Measurements from ENCODE around the gene RAPGEF2.
"Not testable (repeated sequence)": the region's sequence is repeated elsewhere in the genome, so short reads cannot be mapped to it uniquely, and the experiment has no call there.

Gene RAPGEF2

DNA sequence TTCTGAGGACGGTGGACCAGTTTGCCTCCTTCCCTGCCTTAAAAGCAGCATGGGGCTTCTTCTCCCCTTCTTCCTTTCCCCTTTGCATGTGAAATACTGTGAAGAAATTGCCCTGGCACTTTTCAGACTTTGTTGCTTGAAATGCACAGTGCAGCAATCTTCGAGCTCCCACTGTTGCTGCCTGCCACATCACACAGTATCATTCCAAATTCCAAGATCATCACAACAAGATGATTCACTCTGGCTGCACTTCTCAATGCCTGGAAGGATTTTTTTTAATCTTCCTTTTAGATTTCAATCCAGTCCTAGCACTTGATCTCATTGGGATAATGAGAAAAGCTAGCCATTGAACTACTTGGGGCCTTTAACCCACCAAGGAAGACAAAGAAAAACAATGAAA lies 255.3 kb downstream of the RAPGEF2 start:
- DNase-seq (ENCODE audit: low read depth in 3 of 3, low spot score in 1 of 3), result no peak

DNA sequence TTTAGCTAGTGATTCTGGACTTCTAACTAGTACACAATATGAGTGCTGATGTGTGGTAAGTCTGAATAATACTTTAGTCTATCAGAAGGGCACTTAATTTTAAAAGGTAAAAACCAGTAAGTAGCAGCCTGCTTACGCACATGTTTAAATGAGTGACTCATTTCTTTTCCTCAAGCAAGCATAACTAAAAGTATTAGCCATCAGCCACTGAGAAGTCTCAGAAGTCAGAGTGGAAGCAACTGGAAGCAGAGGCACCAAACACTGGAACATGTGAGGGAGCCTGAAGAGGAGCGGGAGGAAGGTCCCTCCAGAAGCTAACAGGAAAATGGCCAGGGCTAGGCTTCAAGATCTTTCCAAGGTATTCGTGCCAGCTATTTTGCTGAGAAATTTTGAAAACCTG lies 257.7 kb downstream of the RAPGEF2 start:
- DNase-seq (ENCODE audit: low read depth in 3 of 3, low spot score in 1 of 3), result no peak

DNA sequence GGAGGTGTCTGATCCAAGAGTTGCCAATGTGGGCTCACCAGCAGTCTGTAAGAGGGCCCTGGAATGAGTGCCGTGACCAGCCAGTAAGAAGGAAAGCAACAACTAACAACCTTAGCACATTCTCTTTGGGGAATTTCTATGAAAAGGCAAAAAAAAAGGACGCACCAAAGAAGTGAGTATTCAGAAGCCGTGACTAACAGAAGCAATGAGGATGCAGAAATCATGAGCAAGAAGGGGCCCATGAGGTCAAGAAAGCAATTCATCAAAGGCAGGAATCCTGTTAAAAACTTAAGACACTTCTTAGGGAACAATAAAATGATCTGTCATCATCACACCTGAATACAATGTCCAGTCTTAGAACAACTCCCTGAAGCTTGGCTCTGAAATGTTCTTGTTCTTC lies 260.5 kb downstream of the RAPGEF2 start:
- no peak for DNase-seq (ENCODE audit: low read depth in 3 of 3, low spot score in 1 of 3)

DNA sequence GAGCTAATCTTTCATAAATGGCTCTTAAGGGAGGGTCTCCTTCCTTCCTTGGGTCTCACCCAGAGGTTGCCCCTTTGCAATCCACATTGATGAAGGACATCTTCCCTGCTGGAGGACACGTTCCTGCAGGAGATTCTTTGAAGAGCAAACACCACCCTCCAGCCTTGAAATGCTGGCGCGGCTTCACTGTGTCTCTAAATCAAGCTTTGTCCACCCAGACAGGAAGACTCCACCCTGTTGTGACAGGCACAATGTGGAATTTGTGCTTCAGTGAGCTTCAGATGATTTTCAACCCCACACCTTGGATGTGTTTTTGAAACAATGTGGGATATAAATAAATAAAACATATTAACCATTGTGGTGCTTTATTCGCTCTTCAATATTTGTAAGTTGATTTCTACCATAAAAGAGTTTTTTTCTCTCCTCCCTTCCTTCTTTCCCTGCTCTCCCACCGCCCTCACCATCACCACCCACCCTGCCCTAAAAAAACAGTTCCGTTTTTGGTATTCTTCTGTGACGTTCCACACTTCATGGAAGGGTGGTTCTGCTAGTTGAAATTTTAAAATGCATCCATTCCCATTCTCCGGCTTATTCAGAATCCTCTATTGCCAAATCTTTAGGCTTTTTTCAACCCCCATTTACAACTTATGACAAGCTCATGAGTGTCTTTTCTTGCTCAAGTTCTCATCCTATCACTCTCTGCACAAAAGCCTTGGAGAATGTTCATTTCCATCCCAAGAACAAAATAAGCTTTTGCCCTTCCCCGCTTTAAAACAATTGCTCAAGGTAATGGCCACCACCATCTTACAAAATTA lies 264.3 kb downstream of the RAPGEF2 start:
- DNase-seq (ENCODE audit: low read depth in 3 of 3, low spot score in 1 of 3), result no peak

DNA sequence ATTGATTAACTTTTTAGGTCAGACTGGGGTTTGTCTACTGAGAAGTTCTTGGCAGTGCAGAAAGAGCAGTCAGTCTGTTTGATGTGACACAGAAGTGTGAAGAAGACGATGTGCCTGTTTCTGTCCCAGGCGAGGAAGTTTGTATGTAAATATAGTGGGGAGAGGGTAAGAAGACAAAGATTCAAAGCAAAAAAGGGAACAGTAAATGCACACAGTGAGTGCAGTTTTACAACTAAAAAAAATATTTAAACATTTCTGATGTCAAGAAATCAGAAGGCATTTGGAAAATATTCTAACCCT lies 264.9 kb downstream of the RAPGEF2 start:
- no peak for DNase-seq (ENCODE audit: low read depth in 3 of 3, low spot score in 1 of 3)

DNA sequence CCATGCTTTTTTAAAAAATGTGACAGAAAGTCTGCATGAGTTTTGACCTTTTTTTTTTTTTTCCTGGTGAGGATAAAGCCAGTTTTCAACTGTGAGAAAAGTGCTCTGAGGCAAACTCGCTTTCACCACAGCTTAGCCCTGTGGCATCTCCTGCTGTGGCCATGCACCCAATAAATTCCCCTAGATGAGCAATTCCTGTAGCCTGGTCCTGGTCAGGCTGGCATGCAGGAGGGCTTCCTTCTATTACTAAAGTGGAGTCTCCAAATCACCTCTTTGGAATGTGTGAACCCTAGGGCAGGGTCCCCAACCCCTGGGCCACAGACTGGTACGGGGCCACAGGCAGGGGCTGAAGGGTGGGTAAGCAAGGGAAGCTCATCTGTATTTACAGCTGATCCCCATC lies 265.4 kb downstream of the RAPGEF2 start:
- no peak for DNase-seq (ENCODE audit: low read depth in 3 of 3, low spot score in 1 of 3)

DNA sequence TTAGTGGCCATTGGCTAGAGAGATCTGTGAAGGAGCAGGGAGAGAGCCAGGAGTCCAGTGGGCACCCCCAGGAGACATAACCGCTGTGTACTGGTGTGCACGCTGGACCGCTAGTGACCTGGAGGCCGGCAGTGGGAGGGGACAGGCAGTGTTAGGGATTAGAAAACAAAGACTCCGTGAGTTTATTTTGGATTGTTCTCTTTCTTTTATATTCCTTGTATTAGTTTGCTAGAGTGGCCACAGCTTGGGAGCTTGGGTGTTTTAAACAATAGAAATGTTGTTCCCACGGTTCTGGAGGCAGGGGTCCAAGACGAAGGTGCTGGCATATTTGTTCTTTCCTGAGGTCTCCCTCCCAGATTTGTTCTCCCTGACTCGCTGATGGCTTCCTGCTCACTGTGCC lies 266.4 kb downstream of the RAPGEF2 start:
- DNase-seq (ENCODE audit: low read depth in 3 of 3, low spot score in 1 of 3), result no peak

DNA sequence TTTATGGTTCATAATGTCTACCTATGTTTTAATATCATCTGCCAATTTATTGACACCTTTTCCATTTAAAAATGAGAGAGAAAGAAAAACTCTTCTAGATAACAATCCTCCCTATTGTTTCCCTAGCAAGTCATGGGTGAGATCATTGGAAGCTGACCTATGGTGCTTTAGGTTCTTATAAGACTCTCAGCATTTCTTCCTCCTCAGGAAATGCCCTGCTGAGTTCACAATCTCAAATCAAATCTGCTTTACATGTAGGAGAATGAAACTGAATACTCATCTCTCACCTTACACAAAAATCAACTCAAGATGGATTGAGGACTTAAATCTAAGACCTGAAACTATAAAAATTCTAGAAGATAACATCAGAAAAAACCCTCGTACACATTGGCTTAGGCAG lies 267.4 kb downstream of the RAPGEF2 start:
- no peak for DNase-seq (ENCODE audit: low read depth in 3 of 3, low spot score in 1 of 3)

DNA sequence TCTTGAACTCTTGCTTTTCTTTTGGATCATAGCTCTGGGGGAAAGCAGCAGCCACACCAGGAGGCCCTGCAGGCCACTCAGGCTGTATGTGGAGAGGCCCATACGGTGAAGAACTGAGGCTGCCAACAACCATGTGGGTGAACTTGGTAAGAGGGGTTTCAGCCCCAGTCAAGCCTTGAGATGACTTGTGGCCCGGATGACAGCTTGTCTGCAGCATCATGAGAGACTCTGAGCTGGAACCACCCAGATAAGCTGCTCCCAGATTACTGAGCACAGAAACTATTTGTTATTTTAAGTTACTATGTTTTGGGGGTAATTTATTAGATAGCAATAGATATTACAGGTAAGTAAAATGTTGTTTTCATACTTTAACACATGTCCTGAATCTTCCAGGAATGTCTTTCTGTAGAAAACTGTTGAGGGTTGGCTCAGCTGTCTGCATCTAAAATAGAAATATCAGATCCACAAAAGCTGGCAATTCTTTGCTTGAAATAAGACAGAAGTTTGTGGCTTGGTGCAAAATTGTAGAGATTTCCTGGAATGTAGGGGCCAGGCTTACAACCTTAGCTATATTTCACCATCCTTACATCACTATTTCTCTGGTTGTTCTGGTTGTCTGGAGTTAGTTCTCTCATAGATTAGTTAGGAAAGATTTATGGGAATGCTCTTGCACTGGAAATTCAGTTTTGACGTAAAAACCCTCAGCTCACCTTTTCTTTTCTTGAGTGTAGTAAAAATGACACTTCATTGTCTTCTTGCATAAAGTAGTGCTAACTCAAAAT lies 272.1 kb downstream of the RAPGEF2 start:
- no peak for DNase-seq (ENCODE audit: low read depth in 3 of 3, low spot score in 1 of 3)

DNA sequence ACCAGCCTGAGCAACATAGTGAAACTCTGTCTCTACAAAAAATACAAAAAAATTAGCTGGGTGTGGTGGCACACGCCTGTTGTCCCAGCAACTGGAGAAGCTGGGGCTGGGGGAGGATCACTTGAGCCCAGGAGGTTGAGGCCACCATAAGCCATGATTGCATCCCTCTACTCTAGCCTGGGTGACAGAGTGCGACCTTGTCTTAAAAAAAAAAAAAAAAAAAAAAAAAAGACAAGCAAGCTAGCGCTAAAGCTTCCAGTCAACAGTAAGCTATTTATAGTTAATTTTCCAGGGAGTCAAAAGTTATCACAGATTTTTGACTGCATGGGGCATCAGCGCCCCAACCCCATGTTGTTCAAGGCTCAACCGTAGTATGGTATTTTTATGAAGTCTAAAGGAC lies 273.4 kb downstream of the RAPGEF2 start:
- DNase-seq (ENCODE audit: low read depth in 3 of 3, low spot score in 1 of 3), result no peak

DNA sequence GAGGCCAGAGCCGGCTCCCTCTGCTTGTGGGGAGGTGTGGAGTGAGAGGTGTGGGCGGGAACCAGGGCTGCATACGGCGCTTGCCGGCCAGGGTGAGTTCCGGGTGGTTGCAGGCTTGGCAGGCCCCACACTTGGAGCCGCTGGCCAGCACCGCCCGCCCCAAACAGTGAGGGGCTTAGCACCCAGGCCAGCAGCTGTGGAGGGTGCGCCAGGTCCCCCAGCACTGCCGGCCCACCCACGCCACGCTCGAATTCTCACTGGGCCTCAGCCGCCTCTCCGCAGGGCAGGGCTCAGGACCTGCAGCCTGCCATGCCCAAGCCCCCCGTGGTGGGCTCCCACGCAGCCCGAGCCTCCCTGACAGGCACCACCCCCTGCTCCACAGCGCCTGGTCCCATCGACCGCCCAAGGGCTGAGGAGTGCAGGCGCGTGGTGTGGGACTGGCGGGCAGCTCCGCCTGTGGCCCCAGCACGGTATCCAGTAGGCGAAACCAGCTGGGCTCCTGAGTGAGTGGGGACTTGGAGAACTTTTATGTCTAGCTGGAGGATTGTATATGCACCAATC lies 275.3 kb downstream of the RAPGEF2 start:
- DNase-seq (ENCODE audit: low read depth in 3 of 3, low spot score in 1 of 3), result no peak

DNA sequence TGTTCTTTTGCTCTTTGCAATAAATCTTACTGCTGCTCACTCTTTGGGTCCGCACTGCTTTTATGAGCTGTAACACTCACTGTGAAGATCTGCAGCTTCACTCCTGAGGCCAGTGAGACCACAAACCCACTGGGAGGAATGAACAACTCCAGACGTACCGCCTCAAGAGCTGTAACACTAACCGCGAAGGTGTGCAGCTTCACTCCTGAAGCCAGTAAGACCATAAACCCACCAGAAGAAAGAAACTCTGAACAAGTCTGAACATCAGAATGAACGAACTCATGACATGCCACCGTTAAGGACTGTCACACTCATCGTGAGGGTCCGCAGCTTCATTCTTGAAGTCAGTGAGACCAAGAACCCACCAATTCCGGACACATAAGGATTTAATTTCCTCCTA lies 276.2 kb downstream of the RAPGEF2 start:
- not testable (repeated sequence) for DNase-seq (ENCODE audit: low read depth in 3 of 3, low spot score in 1 of 3)

DNA sequence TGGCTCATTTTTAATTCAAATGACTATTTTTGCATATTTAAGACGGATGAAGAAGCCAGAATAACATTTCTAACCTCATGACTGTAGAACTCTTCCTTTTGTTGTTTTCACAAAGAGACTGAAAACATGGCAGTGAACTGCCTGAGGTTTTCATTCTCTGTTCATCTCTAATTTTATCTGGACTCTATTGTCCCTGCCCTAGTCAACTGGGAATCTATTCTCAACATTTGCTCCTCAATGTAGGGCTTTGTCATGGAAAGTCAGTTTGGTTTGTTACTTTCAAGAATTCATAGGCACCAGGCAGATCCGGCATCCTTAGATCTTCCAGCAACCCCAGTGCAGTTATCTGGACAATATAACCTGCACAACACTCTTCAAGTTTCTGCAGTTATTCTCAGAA lies 277.0 kb downstream of the RAPGEF2 start:
- no peak for DNase-seq (ENCODE audit: low read depth in 3 of 3, low spot score in 1 of 3)

DNA sequence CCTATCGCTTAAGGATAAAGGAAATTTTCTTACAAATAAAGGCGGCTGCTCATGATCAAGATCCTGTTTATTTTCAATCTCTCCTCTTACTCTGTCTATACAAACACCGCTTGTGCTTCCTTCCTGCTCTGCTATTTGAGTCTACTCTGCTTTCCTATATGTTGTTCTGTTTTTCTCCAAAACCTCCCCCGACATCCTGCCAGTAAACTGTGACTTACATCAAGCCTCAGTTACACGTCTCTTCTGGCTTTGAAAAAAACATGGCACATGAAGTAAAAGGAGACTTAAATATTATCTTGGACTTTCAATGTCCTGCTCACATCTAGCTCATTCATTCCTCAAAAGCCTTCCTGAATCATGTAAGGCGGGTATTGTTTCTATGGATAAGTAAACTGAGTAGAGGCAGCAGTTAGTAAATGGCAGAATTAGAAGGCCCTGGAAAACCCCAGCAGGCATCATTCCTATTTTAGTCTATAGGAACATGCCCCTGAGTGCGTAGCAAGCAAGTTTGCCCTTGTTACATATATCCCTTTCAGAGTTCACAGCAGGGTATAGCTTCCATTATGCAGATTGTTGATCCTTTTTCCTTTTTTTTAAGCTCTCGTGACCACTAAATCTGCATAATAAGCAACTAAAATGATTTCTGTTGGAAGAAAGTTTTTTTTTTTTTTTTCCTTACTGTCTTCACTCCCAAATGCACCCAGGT lies 280.1 kb downstream of the RAPGEF2 start:
- no peak for DNase-seq (ENCODE audit: low read depth in 3 of 3, low spot score in 1 of 3)

DNA sequence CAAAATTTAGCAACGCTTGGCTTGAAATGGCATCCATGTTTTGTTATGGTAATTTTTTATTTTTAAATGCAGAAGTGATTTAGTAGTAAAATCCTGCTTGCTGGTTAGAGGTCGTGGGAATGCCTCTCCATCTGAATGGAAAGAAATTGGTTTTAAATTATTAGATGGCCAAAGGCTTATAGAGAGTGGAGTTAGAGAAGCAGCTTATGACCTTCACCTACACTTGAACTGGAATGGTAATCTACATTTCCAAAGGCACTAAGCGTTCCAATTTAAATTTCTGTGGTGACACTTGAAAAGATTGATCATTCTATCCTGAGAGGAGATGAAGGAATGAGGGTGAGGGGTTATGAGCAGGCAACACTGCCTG lies 280.7 kb downstream of the RAPGEF2 start:
- DNase-seq (ENCODE audit: low read depth in 3 of 3, low spot score in 1 of 3), result no peak

DNA sequence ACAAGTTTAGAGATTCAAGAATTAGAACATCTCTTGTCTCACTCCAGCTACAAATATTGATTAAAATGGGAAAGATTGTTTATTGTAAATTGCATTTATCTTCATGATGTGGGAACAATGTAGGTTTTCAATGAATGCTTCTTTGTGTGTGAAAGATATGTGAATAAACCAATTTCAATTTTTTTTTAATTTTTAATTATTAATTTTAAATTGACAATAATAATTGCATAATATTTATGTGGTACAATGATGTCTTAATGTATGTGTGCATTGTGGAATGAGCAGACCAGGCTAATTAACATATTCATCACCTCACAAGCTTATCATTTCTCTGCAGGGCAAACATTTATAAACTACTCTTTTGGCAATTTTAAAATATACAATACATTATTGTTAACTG lies 281.1 kb downstream of the RAPGEF2 start:
- DNase-seq (ENCODE audit: low read depth in 3 of 3, low spot score in 1 of 3), result no peak

DNA sequence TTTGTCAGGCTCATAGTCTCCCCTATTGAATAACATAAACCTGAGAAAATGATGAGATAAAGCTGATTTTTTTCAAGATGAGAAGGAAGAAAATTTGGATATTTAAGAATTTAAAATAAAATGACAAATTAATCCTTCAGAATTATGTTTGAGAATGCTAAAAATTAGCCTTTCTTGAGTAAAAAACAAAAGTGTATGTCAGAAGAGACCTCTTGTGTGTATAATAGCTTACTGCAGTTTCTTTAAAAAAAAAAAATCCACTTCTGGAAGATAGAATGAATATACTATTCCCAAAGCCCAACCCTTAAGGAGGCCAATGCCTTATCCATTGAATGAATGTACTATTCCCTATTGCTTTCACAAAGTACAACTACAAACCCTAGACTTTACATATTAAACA lies 281.8 kb downstream of the RAPGEF2 start:
- DNase-seq (ENCODE audit: low read depth in 3 of 3, low spot score in 1 of 3), result no peak

DNA sequence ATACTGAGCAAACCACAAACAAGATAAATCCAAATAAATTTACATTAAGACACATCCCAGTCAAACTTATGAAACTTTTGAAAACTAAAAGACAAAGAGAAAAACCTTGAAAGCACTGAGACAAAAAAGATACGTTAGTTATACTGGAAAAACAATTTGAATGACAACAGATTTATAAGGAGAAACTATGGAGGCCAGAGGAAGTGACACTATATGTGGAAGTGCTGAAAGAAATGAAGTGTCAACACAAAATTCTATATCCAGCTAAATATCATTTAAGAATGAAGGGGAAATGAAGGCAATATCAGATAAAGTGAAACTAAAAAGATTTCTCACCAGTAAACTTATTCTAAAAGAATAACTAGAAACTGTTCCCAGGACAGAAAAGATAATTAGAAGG lies 283.7 kb downstream of the RAPGEF2 start:
- no peak for DNase-seq (ENCODE audit: low read depth in 3 of 3, low spot score in 1 of 3)

DNA sequence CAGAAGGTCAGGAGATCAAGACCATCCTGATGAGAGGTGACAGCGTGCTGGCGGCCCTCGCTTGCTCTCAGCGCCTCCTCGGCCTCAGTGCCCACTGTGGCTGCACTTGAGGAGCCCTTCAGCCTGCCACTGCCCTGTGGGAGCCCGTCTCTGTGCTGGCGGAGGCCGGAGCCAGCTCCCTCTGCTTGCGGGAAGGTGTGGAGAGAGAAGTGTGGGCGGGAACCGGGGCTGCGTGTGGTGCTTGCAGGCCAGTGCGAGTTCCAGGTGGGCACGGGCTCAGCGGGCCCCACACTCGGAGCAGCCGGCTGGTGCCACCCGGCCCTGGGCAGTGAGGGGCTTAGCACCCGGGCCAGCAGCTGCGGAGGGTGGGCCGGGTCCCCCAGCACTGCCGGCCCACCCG lies 286.9 kb downstream of the RAPGEF2 start:
- no peak for DNase-seq (ENCODE audit: low read depth in 3 of 3, low spot score in 1 of 3)

DNA sequence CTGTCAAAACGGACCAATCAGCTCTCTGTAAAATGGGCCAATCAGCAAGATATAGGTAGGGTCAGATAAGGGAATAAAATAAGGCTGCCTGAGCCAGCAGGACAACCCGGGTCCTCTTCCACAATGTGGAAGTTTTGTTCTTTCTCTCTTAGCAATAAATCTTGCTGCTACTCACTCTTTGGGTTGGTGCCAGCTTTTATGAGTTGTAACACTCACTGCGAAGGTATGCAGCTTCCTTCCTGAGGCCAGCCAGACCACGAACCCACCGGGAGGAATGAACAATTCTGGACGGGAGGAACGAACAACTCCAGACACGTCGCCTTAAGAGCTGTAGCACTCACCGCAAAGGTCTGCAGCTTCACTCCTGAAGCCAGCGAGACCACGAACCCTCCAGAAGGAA lies 287.8 kb downstream of the RAPGEF2 start:
- DNase-seq (ENCODE audit: low read depth in 3 of 3, low spot score in 1 of 3), result no peak

DNA sequence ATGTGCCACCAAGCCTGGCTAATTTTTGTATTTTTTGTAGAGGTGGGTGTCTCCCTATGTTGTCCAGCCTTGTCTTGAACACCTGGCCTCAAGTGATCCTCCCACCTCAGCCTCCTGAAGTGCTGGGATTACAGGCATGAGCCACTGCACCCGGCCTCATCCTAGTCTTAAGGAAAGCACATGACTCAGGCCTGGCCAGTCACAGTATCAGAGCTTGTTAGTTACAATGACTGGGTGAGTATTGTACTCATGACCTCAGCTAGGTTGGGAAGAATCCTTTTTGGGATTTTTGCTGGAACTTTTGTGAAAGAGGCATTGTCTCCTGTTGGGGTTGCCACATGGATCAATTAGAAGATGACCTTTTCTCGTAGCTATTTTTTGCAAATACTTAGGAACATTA lies 292.8 kb downstream of the RAPGEF2 start:
- DNase-seq (ENCODE audit: low read depth in 3 of 3, low spot score in 1 of 3), result no peak

DNA sequence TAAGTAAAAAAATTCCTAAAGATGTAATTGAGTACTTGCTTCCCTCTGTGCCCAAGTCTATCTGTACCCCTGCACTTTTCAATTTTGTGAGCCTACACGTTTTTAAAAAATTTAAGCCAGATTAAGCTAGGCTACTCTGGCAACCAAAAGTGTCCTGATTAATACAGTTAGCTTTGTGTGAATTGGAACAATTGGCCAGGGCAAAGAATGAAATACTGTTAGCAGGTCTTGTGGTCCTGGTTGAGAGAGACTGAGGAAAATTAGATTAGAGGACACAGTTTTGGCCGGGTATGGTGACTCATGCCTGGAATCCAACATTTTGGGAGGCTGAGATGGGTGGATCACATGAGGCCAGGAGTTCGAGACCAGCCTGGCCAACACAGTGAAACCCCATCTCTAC lies 293.3 kb downstream of the RAPGEF2 start:
- no peak for DNase-seq (ENCODE audit: low read depth in 3 of 3, low spot score in 1 of 3)

All from stimulated activated CD4-positive, alpha-beta T cell treated with anti-CD3 and anti-CD28 coated beads, TNF-alpha, amount 100 ng/mL, for 1 hour (primary cell).